GM12873 (cell line): Measurements from ENCODE around the gene SLC39A11.

Experiments used
- TF ChIP-seq, protein P1 (sequence below): IDR thresholded peaks from 2 replicates; pipeline ENCODE4 v1.5.1; 2012; ENCODE audit warnings: low read depth, mild to moderate bottlenecking, moderate library complexity, low read length, control low read depth; ENCODE audit not compliant: insufficient read depth; ENCODE audit errors: missing control alignments

The SLC39A11 gene

GRCh38 chr17:72631949-72632684, 460.4 kb downstream of the SLC39A11 start:
- TF ChIP-seq, protein P1, sequence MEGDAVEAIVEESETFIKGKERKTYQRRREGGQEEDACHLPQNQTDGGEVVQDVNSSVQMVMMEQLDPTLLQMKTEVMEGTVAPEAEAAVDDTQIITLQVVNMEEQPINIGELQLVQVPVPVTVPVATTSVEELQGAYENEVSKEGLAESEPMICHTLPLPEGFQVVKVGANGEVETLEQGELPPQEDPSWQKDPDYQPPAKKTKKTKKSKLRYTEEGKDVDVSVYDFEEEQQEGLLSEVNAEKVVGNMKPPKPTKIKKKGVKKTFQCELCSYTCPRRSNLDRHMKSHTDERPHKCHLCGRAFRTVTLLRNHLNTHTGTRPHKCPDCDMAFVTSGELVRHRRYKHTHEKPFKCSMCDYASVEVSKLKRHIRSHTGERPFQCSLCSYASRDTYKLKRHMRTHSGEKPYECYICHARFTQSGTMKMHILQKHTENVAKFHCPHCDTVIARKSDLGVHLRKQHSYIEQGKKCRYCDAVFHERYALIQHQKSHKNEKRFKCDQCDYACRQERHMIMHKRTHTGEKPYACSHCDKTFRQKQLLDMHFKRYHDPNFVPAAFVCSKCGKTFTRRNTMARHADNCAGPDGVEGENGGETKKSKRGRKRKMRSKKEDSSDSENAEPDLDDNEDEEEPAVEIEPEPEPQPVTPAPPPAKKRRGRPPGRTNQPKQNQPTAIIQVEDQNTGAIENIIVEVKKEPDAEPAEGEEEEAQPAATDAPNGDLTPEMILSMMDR = no peak

DNA sequence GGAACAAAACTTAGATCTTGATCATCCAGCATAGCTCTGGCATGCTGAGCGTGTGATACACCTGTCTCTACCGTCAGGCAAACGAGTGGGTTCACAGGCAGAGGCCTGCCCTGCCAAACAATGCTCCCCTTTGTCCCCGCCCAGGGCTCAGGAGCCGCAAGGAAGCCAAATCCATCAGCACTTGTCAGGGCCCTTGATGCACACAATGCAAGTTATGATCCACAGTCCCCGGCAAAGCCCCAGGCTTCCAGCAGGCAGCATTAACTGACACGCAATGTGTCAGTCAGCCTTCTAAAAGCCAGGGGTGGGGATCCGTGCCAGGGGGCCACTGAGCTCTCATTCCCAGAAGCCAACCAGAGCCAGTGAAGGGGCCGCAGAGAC, 460.9 kb downstream of the SLC39A11 start:
- TF ChIP-seq, protein P1 = no peak

DNA sequence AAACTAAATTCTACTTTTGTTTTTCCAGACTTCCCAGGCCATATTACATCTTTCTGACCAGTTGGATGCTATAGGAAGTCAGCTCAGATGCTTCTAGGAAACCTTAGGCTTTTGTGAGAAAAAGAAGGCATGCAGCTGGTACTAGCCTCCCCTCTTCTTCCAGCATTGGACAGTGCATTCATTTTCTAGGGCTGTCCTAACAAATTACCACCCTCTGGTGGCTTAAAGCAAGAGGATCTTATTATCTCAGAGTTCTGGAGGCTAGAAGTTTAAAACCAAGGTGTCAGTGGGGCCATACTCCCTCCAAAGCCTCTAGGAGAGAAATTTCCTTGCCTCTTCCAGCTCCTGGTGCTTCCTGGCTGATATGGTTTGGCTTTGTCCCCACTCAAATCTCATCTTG, 467.8 kb downstream of the SLC39A11 start:
- TF ChIP-seq, protein P1 = no peak

DNA sequence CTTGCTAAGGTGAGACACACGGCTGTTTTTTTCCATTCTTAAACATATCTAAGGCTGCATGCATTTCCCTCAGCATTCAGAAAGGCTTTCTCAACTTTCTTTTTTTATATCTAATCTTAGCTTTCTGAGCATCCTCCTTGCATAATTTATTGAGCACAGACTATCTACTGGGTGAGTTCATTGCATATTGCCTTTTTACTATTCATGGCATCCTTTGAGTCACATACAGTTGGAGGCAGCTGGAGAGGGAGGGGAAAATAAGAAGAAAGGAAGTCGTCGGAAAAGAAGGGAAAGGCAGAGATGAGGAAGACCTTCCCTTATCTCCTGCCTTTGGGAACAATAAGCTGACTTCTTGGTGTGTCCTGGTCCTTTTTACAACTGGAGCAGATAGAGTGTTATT, 468.3 kb downstream of the SLC39A11 start:
- TF ChIP-seq, protein P1 = no peak

DNA sequence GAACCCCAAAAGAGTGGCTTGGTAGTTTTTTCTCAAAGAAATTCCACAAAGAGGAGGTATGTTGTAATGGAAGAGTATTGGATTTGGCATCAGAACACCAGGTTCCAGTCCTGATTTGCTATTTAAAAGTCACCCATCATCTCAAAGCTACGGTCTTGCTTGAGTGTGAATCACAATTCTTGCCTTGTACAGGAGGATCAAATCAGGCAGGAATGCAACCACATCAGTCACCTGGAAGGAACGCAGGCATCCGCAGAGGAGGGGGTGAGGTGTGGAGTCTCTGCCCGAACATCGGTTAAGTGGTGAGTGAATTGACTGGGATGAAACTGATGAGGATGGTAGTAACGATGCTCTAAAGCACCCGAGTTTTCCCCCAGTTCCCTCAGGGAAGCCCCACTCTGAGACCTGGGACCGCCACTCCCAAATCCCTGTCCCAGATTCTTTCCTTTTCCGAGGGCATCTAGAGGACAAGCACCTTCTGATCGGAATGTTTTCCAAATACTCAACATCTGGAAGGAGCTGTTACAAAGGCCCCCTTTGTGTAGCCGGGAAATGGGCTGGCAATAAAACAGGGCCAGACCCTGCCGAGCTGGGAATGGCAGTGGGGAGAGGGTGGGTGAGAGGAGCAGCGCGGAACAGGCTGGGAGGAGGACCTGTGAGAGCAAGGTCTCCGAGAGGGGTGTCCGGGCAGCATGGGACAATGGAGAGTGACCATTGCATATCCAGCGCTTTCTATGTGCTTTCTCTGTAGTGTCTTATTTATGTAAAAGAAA, 469.6 kb downstream of the SLC39A11 start:
- TF ChIP-seq, protein P1 = no peak

- TF ChIP-seq, protein P1 = no peak
Observed at GRCh38 chr17:72619976-72620650, 472.4 kb downstream of the SLC39A11 start.

DNA sequence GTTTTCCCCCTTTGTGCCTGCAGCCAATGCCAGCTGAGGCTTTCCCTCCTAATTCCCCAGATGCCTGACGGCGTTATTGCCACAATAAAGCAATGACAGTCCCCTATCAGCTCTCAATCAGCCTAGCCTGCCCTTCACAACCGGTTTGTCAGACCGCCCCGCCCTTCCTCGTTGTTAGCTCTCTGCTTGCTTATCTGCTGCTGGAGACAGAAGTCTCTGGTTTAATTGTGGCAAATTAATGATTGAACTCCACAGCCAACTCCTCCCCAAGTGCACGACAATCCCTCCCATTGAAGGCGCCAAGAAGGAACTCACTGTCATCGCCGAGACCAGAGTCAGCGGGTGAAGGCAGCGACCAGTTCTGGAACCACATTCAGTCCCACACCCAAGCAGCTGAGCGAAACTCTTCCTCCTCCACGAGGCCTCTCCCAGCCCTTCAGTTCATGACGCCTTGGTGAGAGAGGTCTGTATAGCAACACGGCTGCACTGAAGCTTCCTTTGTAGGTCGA, 474.4 kb downstream of the SLC39A11 start:
- TF ChIP-seq, protein P1 = no peak
